NB4 (cell line): Measurements from ENCODE around the gene RXRA.

ENCODE experiments used
- MYC ChIP-seq: IDR thresholded peaks from 2 replicates; pipeline ENCODE4 v1.6.1; 2011; ENCODE audit warnings: low read depth, low read length
- POLR2A ChIP-seq: IDR thresholded peaks from 2 replicates; pipeline ENCODE4 v1.6.1; 2011; ENCODE audit warnings: mild to moderate bottlenecking; ENCODE audit not compliant: insufficient read length; ENCODE audit errors: extremely low read depth
- TF ChIP-seq, protein P1 (sequence below): IDR thresholded peaks from one replicate; pipeline ENCODE4 v1.5.1; 2012; ENCODE audit warnings: low read depth, low read length
- TF ChIP-seq, protein P2 (sequence below): IDR thresholded peaks from 2 replicates; pipeline ENCODE4 v1.6.1; 2011; ENCODE audit warnings: low read depth, low read length

DNA sequence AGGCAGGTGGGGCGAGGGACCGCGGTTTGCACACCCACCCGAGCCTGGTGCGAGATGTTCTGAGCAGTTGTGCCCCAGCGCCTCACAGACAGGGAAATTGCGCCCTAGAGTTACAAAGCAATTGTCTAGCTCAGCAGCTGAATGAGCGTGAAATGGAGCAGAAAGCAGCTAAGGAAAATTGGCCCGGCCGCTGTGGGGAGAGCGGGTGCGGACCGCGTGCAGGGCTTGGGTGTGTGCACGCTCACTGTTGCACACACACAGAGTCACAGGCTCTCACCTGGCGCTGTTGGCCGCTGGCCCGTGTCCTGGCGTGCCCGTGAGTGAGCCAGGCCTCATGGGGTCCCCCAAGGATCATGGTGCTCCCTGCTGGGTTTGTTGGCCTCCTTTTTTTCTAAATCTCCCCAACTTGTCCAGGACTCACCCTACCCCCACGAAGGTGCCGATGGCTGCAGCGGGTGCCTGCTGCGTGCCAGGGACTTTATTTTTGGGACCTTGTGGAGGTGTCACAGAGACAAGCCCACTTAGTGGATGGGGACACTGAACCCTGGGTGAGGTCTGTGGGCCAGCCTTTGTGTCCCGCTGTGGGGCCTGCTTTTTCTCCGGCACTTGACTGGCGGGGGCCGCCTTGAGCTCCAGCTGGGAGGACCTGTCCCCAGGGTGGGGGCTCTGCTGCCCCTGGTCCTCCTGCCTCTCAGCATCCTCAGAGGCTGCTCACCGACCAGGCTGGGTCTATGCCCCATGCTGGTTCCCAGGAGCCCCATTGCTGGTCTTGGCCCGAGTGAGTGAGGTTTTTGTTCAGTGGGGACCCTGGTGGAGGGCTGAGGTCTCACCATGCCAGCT is 5.2 kb downstream of the RXRA start:
- TF ChIP-seq, protein P1, sequence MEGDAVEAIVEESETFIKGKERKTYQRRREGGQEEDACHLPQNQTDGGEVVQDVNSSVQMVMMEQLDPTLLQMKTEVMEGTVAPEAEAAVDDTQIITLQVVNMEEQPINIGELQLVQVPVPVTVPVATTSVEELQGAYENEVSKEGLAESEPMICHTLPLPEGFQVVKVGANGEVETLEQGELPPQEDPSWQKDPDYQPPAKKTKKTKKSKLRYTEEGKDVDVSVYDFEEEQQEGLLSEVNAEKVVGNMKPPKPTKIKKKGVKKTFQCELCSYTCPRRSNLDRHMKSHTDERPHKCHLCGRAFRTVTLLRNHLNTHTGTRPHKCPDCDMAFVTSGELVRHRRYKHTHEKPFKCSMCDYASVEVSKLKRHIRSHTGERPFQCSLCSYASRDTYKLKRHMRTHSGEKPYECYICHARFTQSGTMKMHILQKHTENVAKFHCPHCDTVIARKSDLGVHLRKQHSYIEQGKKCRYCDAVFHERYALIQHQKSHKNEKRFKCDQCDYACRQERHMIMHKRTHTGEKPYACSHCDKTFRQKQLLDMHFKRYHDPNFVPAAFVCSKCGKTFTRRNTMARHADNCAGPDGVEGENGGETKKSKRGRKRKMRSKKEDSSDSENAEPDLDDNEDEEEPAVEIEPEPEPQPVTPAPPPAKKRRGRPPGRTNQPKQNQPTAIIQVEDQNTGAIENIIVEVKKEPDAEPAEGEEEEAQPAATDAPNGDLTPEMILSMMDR = no peak
- TF ChIP-seq POLR2A = no peak
- TF ChIP-seq MYC = no peak
- TF ChIP-seq, protein P2, sequence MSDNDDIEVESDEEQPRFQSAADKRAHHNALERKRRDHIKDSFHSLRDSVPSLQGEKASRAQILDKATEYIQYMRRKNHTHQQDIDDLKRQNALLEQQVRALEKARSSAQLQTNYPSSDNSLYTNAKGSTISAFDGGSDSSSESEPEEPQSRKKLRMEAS = no peak
